DOHH2 (cell line): ENCODE data around the gene SSBP1.

Source experiments
- EZH2phosphoT487 ChIP-seq: fragments of 200-600 bp; sonication (generic); IDR thresholded peaks from 2 replicates; pipeline ENCODE4 v1.6.1; 2017; ENCODE audit warnings: borderline replicate concordance, mild to moderate bottlenecking, antibody characterized with exemption, low read length, moderate library complexity, mixed read lengths
- TF ChIP-seq, protein P1 (sequence below): fragments of 200-600 bp; sonication (generic); IDR thresholded peaks from one replicate; pipeline ENCODE4 v1.5.1; 2014; ENCODE audit warnings: antibody characterized with exemption, mild to moderate bottlenecking, low read depth, low read length; ENCODE audit not compliant: poor library complexity, severe bottlenecking

DNA sequence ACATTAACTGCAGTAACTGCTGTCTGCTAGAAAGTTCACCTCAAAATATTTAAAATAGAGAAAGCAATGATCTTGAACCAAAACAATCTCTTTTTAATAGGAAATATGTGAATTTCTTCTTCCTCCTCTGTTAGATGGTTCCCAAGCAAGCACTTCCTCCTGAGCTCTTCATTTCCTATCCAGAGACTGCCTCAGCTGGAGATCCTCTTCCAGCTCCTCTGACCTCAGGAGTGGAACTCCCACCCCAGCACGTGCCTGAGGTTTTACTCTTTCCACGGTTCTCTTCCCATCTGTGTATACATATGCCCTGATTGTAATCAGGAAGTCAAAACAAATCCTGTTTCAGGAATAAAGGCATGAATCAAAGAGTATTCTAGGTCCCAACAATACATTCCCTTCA, 41.8 kb upstream of the SSBP1 start:
- TF ChIP-seq, protein P1, sequence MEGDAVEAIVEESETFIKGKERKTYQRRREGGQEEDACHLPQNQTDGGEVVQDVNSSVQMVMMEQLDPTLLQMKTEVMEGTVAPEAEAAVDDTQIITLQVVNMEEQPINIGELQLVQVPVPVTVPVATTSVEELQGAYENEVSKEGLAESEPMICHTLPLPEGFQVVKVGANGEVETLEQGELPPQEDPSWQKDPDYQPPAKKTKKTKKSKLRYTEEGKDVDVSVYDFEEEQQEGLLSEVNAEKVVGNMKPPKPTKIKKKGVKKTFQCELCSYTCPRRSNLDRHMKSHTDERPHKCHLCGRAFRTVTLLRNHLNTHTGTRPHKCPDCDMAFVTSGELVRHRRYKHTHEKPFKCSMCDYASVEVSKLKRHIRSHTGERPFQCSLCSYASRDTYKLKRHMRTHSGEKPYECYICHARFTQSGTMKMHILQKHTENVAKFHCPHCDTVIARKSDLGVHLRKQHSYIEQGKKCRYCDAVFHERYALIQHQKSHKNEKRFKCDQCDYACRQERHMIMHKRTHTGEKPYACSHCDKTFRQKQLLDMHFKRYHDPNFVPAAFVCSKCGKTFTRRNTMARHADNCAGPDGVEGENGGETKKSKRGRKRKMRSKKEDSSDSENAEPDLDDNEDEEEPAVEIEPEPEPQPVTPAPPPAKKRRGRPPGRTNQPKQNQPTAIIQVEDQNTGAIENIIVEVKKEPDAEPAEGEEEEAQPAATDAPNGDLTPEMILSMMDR, result no peak
- TF ChIP-seq EZH2phosphoT487, result no peak
